ENCODE measurements around the gene PTF1A. TPM values are rescaled to one million over a fixed set of nuclear protein-coding genes. Genes with fewer than 3 reads are reported as not detected.

The PTF1A gene
- under 1 TPM in 2 of 4 donors, not detected in 2; 0.34 to 0.46 TPM for polyA plus RNA-seq (ENCODE audit: insufficient read length in 4 of 4)

- no peak for DNase-seq (ENCODE audit: low read depth in 4 of 4, low spot score in 3 of 4)
Measured at GRCh38 chr10:23191764-23192711, at the start of gene PTF1A. Gene PTF1A (plus strand): TSS chr10:23192312. CDS start chr10:23192531, 219 bp downstream.

- no peak for DNase-seq (ENCODE audit: low read depth in 4 of 4, low spot score in 3 of 4)
Measured at GRCh38 chr10:23146258-23146657, 45.9 kb upstream of the PTF1A start.

DNA sequence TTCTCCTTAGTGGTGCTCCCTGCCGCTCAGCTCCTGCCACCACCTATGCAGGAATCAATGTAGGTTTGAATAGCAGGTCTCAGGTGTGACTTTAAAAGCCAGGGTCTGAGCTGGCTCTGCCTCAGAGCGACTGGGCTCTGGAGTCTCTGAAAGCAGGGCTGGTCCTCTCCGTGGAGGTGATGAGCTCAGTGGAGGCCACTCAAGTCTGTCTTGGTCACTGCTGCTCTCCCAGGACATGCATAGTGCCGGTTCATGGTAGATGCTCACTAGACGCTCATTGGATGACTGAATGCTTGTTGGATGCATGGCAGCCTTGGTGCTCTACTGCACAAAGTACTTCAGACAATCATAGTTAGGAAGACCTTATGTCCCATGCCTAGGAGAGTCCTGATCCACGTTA is 45.1 kb upstream of the PTF1A start:
- no peak for DNase-seq (ENCODE audit: low read depth in 4 of 4, low spot score in 3 of 4)

DNA sequence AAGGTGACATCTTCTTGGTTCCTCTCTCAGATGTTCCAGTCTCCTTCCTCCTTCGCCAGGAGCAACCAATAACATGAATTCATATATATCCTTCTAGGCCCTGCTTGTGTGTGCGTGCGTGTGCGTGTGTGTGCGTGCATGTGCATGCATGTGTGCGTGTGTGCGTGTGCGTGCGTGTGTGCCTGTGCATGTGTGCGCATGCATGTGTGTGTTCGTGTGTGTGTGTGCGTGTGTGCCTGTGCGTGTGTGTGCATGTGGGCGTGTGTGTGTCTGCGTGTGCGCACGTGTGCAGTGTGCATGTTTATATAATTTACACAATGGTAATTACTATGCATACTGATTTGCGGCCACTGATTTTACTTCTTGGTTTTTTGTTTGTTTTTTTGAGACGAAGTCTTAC is 43.9 kb upstream of the PTF1A start:
- no peak for DNase-seq (ENCODE audit: low read depth in 4 of 4, low spot score in 3 of 4)

GRCh38 chr10:23150091-23150490 is 42.0 kb upstream of the PTF1A start:
- no peak for DNase-seq (ENCODE audit: low read depth in 4 of 4, low spot score in 3 of 4)

DNA sequence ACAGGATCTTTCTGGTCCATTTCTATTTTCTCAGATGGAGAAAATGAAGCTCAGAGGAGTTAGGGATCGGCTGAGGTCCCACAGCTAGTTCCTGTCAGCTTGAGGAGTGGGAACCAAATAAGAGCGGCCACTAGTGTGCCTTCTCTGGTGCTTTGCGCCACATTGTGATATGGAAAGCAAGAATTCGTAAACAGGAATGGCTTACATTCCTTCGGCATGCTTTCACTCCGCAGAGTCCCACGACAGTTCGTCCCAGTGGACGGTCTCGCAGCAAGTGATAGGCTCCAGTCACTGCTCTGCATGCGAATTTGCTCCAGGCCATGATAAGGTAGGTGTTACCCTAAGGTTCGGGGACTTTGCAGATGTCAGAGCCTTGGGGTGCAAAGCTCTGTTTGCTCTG is 41.5 kb upstream of the PTF1A start:
- DNase-seq (ENCODE audit: low read depth in 4 of 4, low spot score in 3 of 4) = no peak

- no peak for DNase-seq (ENCODE audit: low read depth in 4 of 4, low spot score in 3 of 4)
Measured at GRCh38 chr10:23151071-23151470, 41.0 kb upstream of the PTF1A start.

DNA sequence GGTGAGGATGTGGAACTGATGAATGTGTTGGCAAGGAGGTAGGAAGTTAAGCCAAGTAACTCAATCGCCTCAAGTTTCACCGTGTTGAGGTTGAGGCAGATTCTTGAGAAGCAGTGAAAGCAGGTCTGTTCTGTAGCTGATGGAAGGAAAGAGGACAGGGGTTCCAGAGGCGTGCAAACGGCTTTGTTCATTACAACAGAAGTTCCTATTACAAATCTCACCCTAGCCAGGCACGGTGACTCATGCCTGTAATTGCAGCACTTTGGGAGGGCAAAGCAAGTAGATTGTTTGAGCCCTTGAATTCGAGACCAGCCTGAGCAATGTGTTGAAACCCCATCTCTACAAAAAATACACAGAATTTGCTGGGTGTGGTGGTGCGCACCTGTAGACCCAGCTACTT is 36.9 kb upstream of the PTF1A start:
- DNase-seq (ENCODE audit: low read depth in 4 of 4, low spot score in 3 of 4) = no peak

DNA sequence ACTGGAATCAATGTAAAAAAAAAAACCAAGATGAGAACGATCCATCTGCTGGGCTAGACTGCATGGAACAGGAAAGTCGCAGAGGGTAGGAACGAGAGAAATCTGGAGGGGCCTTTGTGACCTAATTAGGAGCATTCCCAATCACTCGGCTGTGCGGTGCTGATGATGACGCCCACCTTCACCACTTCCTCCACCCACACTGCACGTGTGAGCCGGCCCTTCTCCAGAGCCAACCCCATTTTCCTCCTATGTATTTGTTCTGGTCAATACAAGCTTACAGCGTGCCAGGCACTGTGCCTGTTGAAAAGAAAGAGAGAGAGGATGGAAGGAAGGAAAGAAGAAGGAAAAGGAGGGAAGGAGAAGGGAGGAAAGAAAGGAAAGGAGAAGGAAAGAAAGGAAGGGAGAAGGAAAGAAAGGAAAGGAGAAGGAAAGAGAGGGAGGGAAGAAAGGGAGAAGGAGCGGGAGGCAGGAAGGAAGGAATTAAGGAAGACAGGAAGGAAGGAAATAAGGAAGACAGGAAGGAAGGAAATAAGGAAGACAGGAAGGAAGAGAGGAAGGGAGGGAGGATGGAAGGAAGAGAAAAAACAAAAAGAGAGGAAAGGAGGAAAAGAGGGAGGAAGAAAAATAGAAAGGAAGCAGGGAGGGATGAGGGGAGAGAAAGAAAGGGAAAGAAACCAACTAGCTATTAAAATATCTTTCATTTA is 35.5 kb upstream of the PTF1A start:
- no peak for DNase-seq (ENCODE audit: low read depth in 4 of 4, low spot score in 3 of 4)

DNA sequence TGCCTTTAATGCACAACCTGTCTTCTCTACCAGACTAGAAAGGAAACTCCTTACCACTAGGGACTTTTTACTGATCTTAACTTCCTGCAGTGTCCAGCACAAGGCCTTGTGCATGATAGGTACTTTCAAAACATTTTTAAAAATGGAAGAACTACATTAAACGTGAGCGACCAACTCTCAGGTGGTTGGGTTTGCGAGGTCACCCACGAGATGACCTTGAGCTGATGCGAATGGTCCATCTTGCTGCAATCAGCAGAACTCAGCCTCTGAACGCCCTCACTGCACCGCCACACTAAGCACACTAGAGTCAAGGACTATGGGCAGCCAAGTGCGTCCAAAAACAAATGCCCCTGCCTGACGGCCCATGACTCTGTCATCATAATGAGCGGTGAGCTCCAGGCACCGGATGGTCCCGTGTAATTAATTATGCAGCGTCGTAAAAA is 34.9 kb upstream of the PTF1A start:
- peak in 1 of 4 donors; percentile 63 for DNase-seq (ENCODE audit: low read depth in 4 of 4, low spot score in 3 of 4)

DNA sequence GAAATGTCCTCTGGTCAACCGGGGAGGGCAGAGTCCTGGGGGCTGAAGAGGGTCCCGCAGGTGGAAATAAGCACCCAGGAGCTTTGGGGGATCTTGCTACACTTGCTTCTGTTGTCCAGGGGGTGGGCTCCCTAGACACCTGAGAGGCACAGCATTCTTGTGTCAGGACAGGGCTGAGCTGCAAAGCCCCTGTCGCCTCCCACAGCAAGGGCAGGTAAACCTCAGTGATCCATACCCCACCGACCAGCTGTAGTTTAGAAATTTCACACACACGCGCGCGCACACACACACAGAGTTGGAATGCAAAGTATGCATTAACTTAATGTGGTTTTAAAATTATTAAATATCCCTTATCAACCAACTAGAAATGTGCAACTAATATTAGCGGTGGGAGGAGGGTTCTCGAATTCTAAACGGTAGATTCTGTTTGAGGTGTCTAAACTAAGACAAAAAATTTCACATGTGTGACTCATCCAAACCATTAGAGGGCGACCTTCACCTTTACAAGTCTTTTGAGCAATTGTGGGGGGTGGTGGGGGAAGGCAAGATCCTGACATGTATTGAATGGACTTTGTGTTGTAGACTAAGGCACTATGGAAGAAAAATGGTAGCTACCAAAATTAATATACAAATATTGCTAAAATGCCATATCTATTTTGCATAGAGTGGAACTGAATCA is 34.3 kb upstream of the PTF1A start:
- no peak for DNase-seq (ENCODE audit: low read depth in 4 of 4, low spot score in 3 of 4)

GRCh38 chr10:23158370-23158769 is 33.7 kb upstream of the PTF1A start:
- peak in 2 of 4 donors; percentile 51 to 61 for DNase-seq (ENCODE audit: low read depth in 4 of 4, low spot score in 3 of 4)

DNA sequence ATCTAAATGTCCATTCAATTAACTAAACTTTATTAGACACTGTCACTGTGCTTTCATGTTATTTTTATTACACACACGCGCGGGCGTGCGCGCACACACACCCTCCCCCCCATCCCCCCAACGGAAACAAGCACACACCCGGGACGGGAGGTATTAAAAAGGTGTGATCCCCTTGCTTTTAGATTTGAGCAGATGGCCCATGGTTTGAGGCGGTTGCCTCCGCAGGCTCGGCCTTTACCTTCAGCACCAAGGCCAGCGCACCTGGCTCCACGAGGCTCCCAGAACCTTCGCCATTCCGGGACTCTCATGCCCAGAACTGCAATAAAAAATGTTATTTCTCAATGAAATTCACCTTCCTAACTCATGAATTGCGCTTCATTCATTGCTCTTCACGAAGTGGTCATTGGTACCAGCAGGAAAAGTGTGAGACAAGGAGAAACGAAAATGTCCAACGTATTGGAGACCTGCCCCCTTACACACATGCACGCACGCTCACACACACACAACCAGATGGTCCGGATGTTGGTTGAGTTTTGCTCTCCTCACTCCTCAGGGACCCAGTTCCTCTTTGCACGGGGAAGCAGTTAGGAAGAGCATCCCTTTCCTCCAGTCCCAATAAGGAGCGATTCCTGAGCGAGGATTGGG is 20.8 kb upstream of the PTF1A start:
- peak in 1 of 4 donors; percentile 60 for DNase-seq (ENCODE audit: low read depth in 4 of 4, low spot score in 3 of 4)

DNA sequence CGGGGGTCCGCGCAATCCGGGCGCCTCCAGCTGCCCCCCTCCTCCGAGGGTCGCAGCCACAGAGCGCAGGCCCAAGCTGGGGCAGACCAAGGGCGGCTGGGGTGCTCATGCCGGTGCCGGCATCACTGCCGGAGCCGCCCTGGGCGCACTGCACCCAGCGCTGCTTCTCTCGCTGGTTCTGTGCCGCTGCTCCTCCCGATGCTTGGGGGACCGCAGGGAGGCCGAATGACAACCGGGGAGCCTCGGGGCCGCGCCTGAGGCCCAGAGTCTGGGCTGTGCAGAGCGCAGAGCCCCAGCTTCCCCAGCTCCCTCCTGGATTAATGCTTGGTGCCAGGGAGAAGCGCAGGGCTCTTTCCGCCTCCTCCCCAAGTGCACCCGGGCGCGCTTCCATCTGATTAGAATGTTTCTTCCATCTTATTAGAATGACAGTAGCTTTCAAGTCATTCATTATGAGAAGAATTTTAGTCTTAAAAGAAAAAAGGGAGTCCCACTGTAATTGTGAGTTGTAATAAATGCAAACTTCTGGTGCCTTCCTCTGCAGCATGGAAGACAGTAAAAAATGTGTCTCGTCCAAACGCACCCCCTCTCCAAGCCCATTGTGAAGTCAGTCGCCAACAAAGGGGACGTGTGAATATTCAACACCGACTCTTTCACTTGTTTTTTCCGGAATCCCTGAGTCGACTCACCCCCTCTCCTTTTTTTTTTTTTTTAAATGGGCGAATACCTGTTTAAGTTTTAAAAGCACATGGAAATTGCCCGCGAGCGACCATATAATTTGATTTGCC is 19.5 kb upstream of the PTF1A start:
- DNase-seq (ENCODE audit: low read depth in 4 of 4, low spot score in 3 of 4) = no peak

- DNase-seq (ENCODE audit: low read depth in 4 of 4, low spot score in 3 of 4) = no peak
Measured at GRCh38 chr10:23173214-23174073, 18.7 kb upstream of the PTF1A start.

- DNase-seq (ENCODE audit: low read depth in 4 of 4, low spot score in 3 of 4) = no peak
Measured at GRCh38 chr10:23174074-23174976, 17.8 kb upstream of the PTF1A start.

GRCh38 chr10:23174977-23175512 is 17.1 kb upstream of the PTF1A start:
- DNase-seq (ENCODE audit: low read depth in 4 of 4, low spot score in 3 of 4) = no peak

GRCh38 chr10:23186178-23186577 is 5.9 kb upstream of the PTF1A start:
- no peak for DNase-seq (ENCODE audit: low read depth in 4 of 4, low spot score in 3 of 4)

All from left renal pelvis (tissue), 4 donors.